B cell (primary cell): ENCODE results near the gene PDLIM1.

Source experiments
- CTCF ChIP-seq: fragments of 200-600 bp; IDR thresholded peaks from one replicate; pipeline ENCODE4 v1.8.0; 2022; ENCODE audit warnings: antibody characterized with exemption, mild to moderate bottlenecking
- EZH2 ChIP-seq: IDR thresholded peaks from 2 replicates; pipeline ENCODE4 v1.6.1; 2012; ENCODE audit warnings: borderline replicate concordance, low read depth, mild to moderate bottlenecking, moderate library complexity, low read length; ENCODE audit not compliant: insufficient read depth, poor library complexity, severe bottlenecking

GRCh38 chr10:95277614-95278013 is 13.2 kb downstream of the PDLIM1 start:
- TF ChIP-seq CTCF (no peak), EZH2 (no peak)
